Right lobe of liver (tissue), 6 donors: ENCODE results near the gene NCR3LG1. TPM values are rescaled to one million over a fixed set of nuclear protein-coding genes. Genes with fewer than 3 reads are reported as not detected.

Experiments
- ATAC-seq, 4 donors: fragments of 200-7000 bp; cut with Tn5 transposase; one replicate each; pipeline ENCODE4 v1.9.1; 2020; ENCODE audit warnings: mild to moderate bottlenecking in 4 of 4, moderate library complexity in 4 of 4
- DNase-seq, 3 donors: peaks; one replicate each; pipeline ENCODE4 v3.0.0-alpha.2; 2020
- H3K27ac ChIP-seq, 3 donors: fragments of 200-600 bp; one replicate each; pipeline ENCODE4 v1.8.0; 2022
- H3K27me3 ChIP-seq, 2 donors: fragments of 200-600 bp; one replicate each; pipeline ENCODE4 v1.8.0; 2022
- H3K36me3 ChIP-seq, 4 donors: fragments of 200-600 bp; sonication (generic) in 1 of 4; one replicate each; pipeline versions ENCODE4 v1.5.1 to v1.8.0; 2017 to 2022; ENCODE audit warnings: control low read depth in 1 of 4
- H3K4me1 ChIP-seq, 4 donors: fragments of 200-600 bp; sonication (generic) in 1 of 4; one replicate each; pipeline versions ENCODE4 v1.5.1 to v1.8.0; 2017 to 2022; ENCODE audit warnings: control low read depth in 1 of 4
- H3K4me3 ChIP-seq, 3 donors: fragments of 200-600 bp; one replicate each; pipeline ENCODE4 v1.8.0; 2022
- H3K9me3 ChIP-seq, 4 donors: fragments of 200-600 bp; sonication (generic) in 1 of 4; one replicate each; pipeline versions ENCODE4 v1.5.1 to v1.8.0; 2017 to 2022; ENCODE audit warnings: control low read depth in 1 of 4
- POLR2A ChIP-seq: fragments of 450-650 bp; IDR thresholded peaks from one replicate; pipeline ENCODE4 v1.6.1; 2017; ENCODE audit warnings: antibody characterized with exemption, mild to moderate bottlenecking
- WGBS: methylation state at CpG from one replicate; pipeline ENCODE4 v1.1.6; 2018; ENCODE audit warnings: low coverage, low lambda C conversion rate; ENCODE audit not compliant: insufficient coverage; ENCODE audit errors: missing lambda C conversion rate; 5-methylcytosine and 5-hydroxymethylcytosine counted together
- intact Hi-C, 2 donors: fragments of 100-400 bp; cut with DNase I; formaldehyde crosslinking; loops; one replicate each; pipeline versions ENCODE4 v1.11.2 to v1.14.1; 2022
- total RNA-seq, 6 experiments: library from RNA; depleted of rRNA in 2 of 6; stranded (reverse); fragments of >200 nt in 2 of 6; fragmentation: NEBNext Ultra II Directional in 3 of 6; extraction: Animal tissue kit (Norgen Biotek cat#: 25700) in 3 of 6; gene quantifications; one replicate each; pipeline versions ENCODE4 v1.1.0 to v1.2.4, GENCODE V29; 2016 to 2023
- TF ChIP-seq, protein P1 (sequence below), 4 donors: fragments of 200-600 bp in 3 of 4; fragments of 450-650 bp in 1 of 4; IDR thresholded peaks; one replicate each; pipeline versions ENCODE4 v1.5.1 to v1.8.0; 2016 to 2022; ENCODE audit warnings: antibody characterized with exemption in 4 of 4, mild to moderate bottlenecking in 2 of 4
- donor health status: DM: no; HTN: yes; CAD: no.
- donor health status: DM: no; HTN: no; CAD: no.
- donor health status: DM: no; HTN: no; CAD: no.
- donor health status: DM: no; HTN: yes; CAD: no.
- donor health status: DM: no; HTN: yes; CAD: no.

The NCR3LG1 gene
- total RNA-seq, 6 experiments from 2014 or later = 0.15 to 3.2 (median 1.0) TPM

DNA sequence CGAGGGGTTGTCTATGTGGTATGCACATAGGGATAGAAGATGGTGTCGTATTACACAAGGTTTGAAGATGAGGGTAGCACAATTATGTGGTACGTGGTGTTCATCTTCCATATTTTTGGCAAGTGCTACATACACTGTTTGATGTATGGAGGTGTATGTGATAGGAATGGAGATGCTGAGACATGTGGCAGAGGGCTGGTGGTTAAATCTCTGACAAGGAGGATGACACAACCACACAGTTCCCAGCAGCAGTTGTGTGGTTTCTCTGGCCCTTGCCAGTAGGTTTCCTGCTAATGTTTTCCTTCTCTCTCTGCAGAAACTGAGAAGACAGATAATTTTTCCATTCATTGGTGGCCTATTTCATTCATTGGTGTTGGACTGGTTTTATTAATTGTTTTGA lies 17.0 kb downstream of the NCR3LG1 start:
- Histone ChIP-seq H3K9me3 (peaks cover 0 to 38% (median 6%) of the 10 kb centered on the region in 4 donors), H3K4me3 (no peak overlapping the region), H3K4me1 (no peaks in the 10 kb centered on the region), H3K27ac (no peak overlapping the region), H3K27me3 (no peaks in the 10 kb centered on the region), H3K36me3 (peaks cover 0 to 7% (median 0%) of the 10 kb centered on the region in 4 donors)
- ATAC-seq (no peak), DNase-seq (no peak)
- intact Hi-C loops = no loop called here
- TF ChIP-seq POLR2A = no peak
- TF ChIP-seq, protein P1, sequence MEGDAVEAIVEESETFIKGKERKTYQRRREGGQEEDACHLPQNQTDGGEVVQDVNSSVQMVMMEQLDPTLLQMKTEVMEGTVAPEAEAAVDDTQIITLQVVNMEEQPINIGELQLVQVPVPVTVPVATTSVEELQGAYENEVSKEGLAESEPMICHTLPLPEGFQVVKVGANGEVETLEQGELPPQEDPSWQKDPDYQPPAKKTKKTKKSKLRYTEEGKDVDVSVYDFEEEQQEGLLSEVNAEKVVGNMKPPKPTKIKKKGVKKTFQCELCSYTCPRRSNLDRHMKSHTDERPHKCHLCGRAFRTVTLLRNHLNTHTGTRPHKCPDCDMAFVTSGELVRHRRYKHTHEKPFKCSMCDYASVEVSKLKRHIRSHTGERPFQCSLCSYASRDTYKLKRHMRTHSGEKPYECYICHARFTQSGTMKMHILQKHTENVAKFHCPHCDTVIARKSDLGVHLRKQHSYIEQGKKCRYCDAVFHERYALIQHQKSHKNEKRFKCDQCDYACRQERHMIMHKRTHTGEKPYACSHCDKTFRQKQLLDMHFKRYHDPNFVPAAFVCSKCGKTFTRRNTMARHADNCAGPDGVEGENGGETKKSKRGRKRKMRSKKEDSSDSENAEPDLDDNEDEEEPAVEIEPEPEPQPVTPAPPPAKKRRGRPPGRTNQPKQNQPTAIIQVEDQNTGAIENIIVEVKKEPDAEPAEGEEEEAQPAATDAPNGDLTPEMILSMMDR (IDR thresholded peaks at IDR 0.05) = no peak
- WGBS = 74% methylated on average over 3 of the region's 3 CpGs

DNA sequence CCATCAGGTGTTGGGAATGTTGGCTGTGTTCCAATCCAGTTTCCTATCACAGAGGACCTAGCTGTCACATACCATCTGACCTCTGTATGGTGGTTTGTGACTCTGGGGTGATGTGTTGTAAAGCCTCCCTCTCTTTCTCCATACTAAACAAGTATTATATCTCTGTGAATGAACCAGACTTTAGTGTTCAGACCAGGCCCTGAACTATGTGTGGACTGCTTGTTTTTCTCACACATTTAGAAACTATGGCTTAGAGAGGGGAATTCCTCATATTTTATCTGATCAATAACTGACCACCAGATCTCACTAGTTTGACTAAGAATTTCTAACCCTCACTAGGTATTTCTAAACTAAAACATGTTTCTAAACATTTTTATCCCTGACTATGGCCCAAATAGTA lies 17.5 kb downstream of the NCR3LG1 start:
- DNase-seq (no peak), ATAC-seq (no peak)
- intact Hi-C loops = no loop called here
- H3K27me3 ChIP-seq = no peaks in the 10 kb centered on the region
- H3K9me3 ChIP-seq = peaks cover 0 to 42% (median 6%) of the 10 kb centered on the region in 4 donors
- peaks cover 0 to 7% (median 0%) of the 10 kb centered on the region in 4 donors for H3K36me3 ChIP-seq
- no peak overlapping the region for H3K4me3 ChIP-seq
- TF ChIP-seq, protein P1 (IDR thresholded peaks at IDR 0.05) = no peak
- no peak for TF ChIP-seq POLR2A
- H3K4me1 ChIP-seq = no peaks in the 10 kb centered on the region
- H3K27ac ChIP-seq = no peak overlapping the region

DNA sequence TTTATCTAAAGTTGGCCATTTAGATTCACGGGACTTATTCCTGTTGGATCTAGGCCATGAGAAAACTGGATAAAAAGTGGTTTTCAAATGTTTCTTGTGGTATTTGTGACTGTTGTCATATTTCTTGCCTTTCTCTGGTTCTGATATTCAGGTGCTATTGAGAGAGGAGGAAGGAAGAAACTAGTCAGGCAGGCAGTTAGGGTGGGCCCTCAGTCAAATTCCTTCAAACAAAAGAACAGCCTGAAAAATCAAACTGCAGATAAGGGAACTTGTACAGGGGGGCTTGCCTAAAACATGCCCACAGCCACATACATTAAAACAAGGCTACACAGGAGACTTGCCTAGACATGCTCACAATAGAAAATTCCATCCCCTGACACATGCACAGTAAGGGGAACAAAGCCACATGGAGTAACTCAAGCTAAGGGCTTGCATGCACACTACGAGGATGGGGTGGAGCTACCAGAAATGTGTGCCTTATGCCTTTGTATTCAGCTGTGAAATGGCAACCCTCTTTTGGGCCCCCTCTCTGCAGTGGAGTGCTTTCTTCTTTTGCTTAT lies 18.2 kb downstream of the NCR3LG1 start:
- no peak for ATAC-seq
- H3K4me1 ChIP-seq = no peaks in the 10 kb centered on the region
- H3K27ac ChIP-seq = no peak overlapping the region
- peaks cover 0 to 7% (median 0%) of the 10 kb centered on the region in 4 donors for H3K36me3 ChIP-seq
- H3K4me3 ChIP-seq = no peak overlapping the region
- TF ChIP-seq, protein P1 (IDR thresholded peaks at IDR 0.05) = no peak
- no peak for TF ChIP-seq POLR2A
- intact Hi-C loops = no loop called here
- 90% methylated on average over 2 of the region's 2 CpGs for WGBS
- no peaks in the 10 kb centered on the region for H3K27me3 ChIP-seq
- peaks cover 0 to 42% (median 6%) of the 10 kb centered on the region in 4 donors for H3K9me3 ChIP-seq
- DNase-seq = no peak

DNA sequence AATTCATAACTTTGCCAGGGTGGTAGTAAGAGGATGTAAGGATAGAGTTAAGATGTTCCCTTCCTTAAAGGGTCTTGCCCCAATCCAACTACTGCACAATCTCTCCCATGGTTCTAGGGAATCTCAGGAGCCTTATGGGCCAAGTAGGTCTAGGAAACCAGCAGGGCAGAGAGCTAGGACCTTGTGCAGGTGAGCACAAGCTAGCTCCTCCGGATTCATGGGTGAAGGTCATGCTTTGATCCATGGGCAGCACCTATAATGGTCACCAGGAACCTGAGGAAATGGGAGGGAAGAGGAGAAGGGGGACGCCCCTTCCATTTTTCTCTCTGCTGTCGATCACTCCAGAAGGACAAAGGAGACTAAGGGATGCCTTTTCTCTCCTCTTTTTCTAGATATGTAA lies 20.0 kb downstream of the NCR3LG1 start:
- WGBS = 72% methylated on average over 2 of the region's 3 CpGs
- TF ChIP-seq, protein P1 (IDR thresholded peaks at IDR 0.05) = no peak
- TF ChIP-seq POLR2A = no peak
- Histone ChIP-seq H3K27ac (no peak overlapping the region), H3K36me3 (peaks cover 0 to 7% (median 0%) of the 10 kb centered on the region in 4 donors), H3K4me1 (no peaks in the 10 kb centered on the region), H3K4me3 (no peak overlapping the region), H3K9me3 (peaks cover 0 to 42% (median 6%) of the 10 kb centered on the region in 4 donors), H3K27me3 (no peaks in the 10 kb centered on the region)
- no peak for ATAC-seq
- intact Hi-C loops = no loop called here
- no peak for DNase-seq

DNA sequence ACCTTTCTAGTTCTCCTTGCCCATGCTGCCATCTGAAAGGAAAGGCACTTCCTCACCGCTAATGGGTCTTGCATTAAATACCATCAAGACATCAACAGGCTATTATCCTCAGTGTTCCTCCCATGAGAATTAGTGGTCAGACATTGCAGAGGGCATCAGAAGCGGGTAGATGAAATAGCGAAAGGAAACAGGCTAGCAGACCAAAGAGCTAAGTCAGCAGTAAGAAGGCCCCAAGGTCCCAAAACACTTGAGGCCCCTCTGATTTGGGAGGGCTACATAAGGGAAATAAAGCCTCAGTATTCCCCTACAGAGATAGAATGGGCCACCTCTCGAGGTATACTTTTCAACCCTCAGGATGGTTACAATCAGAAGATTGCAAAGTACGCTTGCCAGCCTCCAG lies 23.9 kb downstream of the NCR3LG1 start:
- TF ChIP-seq, protein P1 (IDR thresholded peaks at IDR 0.05) = no peak
- TF ChIP-seq POLR2A = no peak
- H3K4me3 ChIP-seq = no peak overlapping the region
- intact Hi-C loops = no loop called here
- peaks cover 0 to 29% (median 3%) of the 10 kb centered on the region in 4 donors for H3K9me3 ChIP-seq
- ATAC-seq (no peak), DNase-seq (no peak)
- WGBS = 67% methylated on average over 3 of the region's 5 CpGs
- no peaks in the 10 kb centered on the region for H3K4me1 ChIP-seq
- H3K36me3 ChIP-seq = peaks cover 0 to 7% (median 0%) of the 10 kb centered on the region in 4 donors
- no peak overlapping the region for H3K27ac ChIP-seq
- H3K27me3 ChIP-seq = no peaks in the 10 kb centered on the region
